NOMO-1 (cell line): ENCODE measurements around the gene ACSF2.

Experiments used
- DNase-seq, 2 experiments: peaks; one replicate each; lab custom pipeline; 2025; ENCODE audit not compliant: unreplicated experiment in 2 of 2; lab: John Stamatoyannopoulos, UW

The ACSF2 gene

GRCh38 chr17:50495217-50495823, 69.3 kb downstream of the ACSF2 start:
- no peak for DNase-seq

GRCh38 chr17:50495918-50496317, 69.9 kb downstream of the ACSF2 start:
- DNase-seq: no peak

- DNase-seq: no peak
These were observed 72.2 kb downstream of the ACSF2 start for GRCh38 chr17:50498021-50498874.

GRCh38 chr17:50499270-50499669, 73.3 kb downstream of the ACSF2 start:
- DNase-seq: no peak

- DNase-seq: no peak
These were observed 73.7 kb downstream of the ACSF2 start for GRCh38 chr17:50499721-50500120.

GRCh38 chr17:50501054-50501453, 75.0 kb downstream of the ACSF2 start:
- peak in 1 of 2 experiments; percentile 9 for DNase-seq

GRCh38 chr17:50502301-50502990, 76.4 kb downstream of the ACSF2 start:
- no peak for DNase-seq

- DNase-seq: no peak
These were observed 79.6 kb downstream of the ACSF2 start for GRCh38 chr17:50505591-50506130.

GRCh38 chr17:50506298-50506697, 80.3 kb downstream of the ACSF2 start:
- DNase-seq: no peak

GRCh38 chr17:50507871-50508572, 82.0 kb downstream of the ACSF2 start, which contains the start of gene MYCBPAP:
TSS of gene MYCBPAP (plus strand) at chr17:50508439. CDS start at chr17:50508675, 236 bp downstream.
- peak; percentile 69 to 90 for DNase-seq

GRCh38 chr17:50508573-50509460, 82.8 kb downstream of the ACSF2 start:
- no peak for DNase-seq

GRCh38 chr17:50511058-50511457, 85.0 kb downstream of the ACSF2 start:
- peak in 1 of 2 experiments; percentile 20 for DNase-seq

- DNase-seq: no peak
These were observed 87.5 kb downstream of the ACSF2 start for GRCh38 chr17:50513495-50513894.

- DNase-seq: no peak
These were observed 88.4 kb downstream of the ACSF2 start for GRCh38 chr17:50514388-50514787.

GRCh38 chr17:50514936-50515702, 89.1 kb downstream of the ACSF2 start:
- no peak for DNase-seq

- no peak for DNase-seq
These were observed 91.0 kb downstream of the ACSF2 start for GRCh38 chr17:50517011-50517410.

- no peak for DNase-seq
These were observed 91.7 kb downstream of the ACSF2 start for GRCh38 chr17:50517504-50518383.
